OCI-LY1 (cell line): Measurements from ENCODE around the gene MMP24OS.
"Not testable (repeated sequence)": the region's sequence is repeated elsewhere in the genome, so short reads cannot be mapped to it uniquely, and the experiment has no call there.

Experiments used
- H2AFZ ChIP-seq: fragments of 200-600 bp; sonication (generic), shearing (Covaris generic); 2 replicates; pipeline ENCODE4 v1.6.0; 2014; ENCODE audit warnings: antibody characterized with exemption, mild to moderate bottlenecking, low read length
- H3F3A ChIP-seq: fragments of 200-600 bp; sonication (generic), shearing (Covaris generic); 2 replicates; pipeline ENCODE4 v1.6.0; 2014; ENCODE audit warnings: mild to moderate bottlenecking, antibody characterized with exemption, low read length, moderate library complexity; ENCODE audit not compliant: insufficient read depth
- H3K27ac ChIP-seq: fragments of 200-600 bp; sonication (generic); 2 replicates; pipeline ENCODE4 v1.5.1; 2014; ENCODE audit warnings: low read length, mixed run types, mild to moderate bottlenecking, low read depth; ENCODE audit not compliant: poor library complexity, severe bottlenecking
- H3K27me3 ChIP-seq: fragments of 200-600 bp; sonication (generic); 2 replicates; pipeline ENCODE4 v1.6.0; 2014; ENCODE audit warnings: antibody characterized with exemption, mild to moderate bottlenecking, low read length, moderate library complexity; ENCODE audit not compliant: insufficient read depth
- H3K36me3 ChIP-seq: fragments of 200-600 bp; sonication (generic); 2 replicates; pipeline ENCODE4 v1.6.1; 2014; ENCODE audit warnings: mild to moderate bottlenecking, antibody characterized with exemption, low read length, moderate library complexity, mixed read lengths; ENCODE audit not compliant: insufficient read depth
- H3K4me1 ChIP-seq: fragments of 200-600 bp; sonication (generic); 2 replicates; pipeline ENCODE4 v1.5.1; 2014; ENCODE audit warnings: mild to moderate bottlenecking, low read length, moderate library complexity; ENCODE audit not compliant: insufficient read depth, severe bottlenecking
- H3K4me2 ChIP-seq: fragments of 200-600 bp; sonication (generic), shearing (Covaris generic); 2 replicates; pipeline ENCODE4 v1.6.1; 2014; ENCODE audit warnings: low read length
- H3K4me3 ChIP-seq: fragments of 200-600 bp; sonication (generic); 2 replicates; pipeline ENCODE4 v1.5.1; 2014; ENCODE audit warnings: low read length, low read depth, mild to moderate bottlenecking, mixed read lengths; ENCODE audit not compliant: poor library complexity, severe bottlenecking
- H3K79me2 ChIP-seq: fragments of 200-600 bp; shearing (Covaris generic); 2 replicates; pipeline ENCODE4 v1.6.1; 2016; ENCODE audit warnings: mixed run types, low read length, mixed read lengths; ENCODE audit not compliant: insufficient read depth
- H3K9ac ChIP-seq: fragments of 200-600 bp; sonication (generic), shearing (Covaris generic); 2 replicates; pipeline ENCODE4 v1.6.1; 2014; ENCODE audit warnings: mild to moderate bottlenecking, low read length, mixed read lengths
- H3K9me2 ChIP-seq: fragments of 200-600 bp; sonication (generic), shearing (Covaris generic); 2 replicates; pipeline ENCODE4 v1.6.1; 2014; ENCODE audit warnings: low read depth, mild to moderate bottlenecking, low read length, mixed read lengths
- H3K9me3 ChIP-seq: fragments of 200-600 bp; shearing (Covaris generic); 2 replicates; pipeline ENCODE4 v1.6.1; 2014; ENCODE audit warnings: low read length, mixed read lengths
- H4K20me1 ChIP-seq: fragments of 200-600 bp; sonication (generic), shearing (Covaris generic); 2 replicates; pipeline ENCODE4 v1.6.0; 2016; ENCODE audit warnings: mild to moderate bottlenecking, low read length; ENCODE audit not compliant: insufficient read depth
- CTCF ChIP-seq: fragments of 200-600 bp; sonication (generic), shearing (Covaris generic); IDR thresholded peaks from 2 replicates; pipeline ENCODE4 v1.5.1; 2017; ENCODE audit warnings: mild to moderate bottlenecking, antibody characterized with exemption, low read length, moderate library complexity, mixed read lengths
- EZH2 ChIP-seq: fragments of 200-600 bp; sonication (generic), shearing (Covaris generic); IDR thresholded peaks from 2 replicates; pipeline ENCODE4 v1.8.0; 2017; ENCODE audit warnings: borderline replicate concordance, mixed run types, mild to moderate bottlenecking, antibody characterized with exemption, low read length, moderate library complexity, mixed read lengths

The MMP24OS gene

GRCh38 chr20:35253010-35253409 lies 24.9 kb downstream of the MMP24OS start:
- Histone ChIP-seq H3K4me2 (no peak overlapping the region), H3K9me2 (no peaks in the 10 kb centered on the region), H3K36me3 (no peaks in the 10 kb centered on the region), H3K27me3 (no peaks in the 10 kb centered on the region; the same call in 1 of the 2 replicates), H3K9ac (no peak overlapping the region), H3K27ac (no peak overlapping the region), H3K9me3 (no peaks in the 10 kb centered on the region), H3K79me2 (no peaks in the 10 kb centered on the region), H2AFZ (no peak overlapping the region), H3K4me3 (no peak overlapping the region), H3F3A (no peaks in the 10 kb centered on the region), H4K20me1 (no peaks in the 10 kb centered on the region), H3K4me1 (no peaks in the 10 kb centered on the region)
- TF ChIP-seq CTCF (no peak), EZH2 (no peak)

- not testable (repeated sequence) for H3K9me2 ChIP-seq, H3K79me2 ChIP-seq, H2AFZ ChIP-seq, H3K4me3 ChIP-seq, H3K27ac ChIP-seq, H3K4me1 ChIP-seq, H3K36me3 ChIP-seq, H3K27me3 ChIP-seq, H3F3A ChIP-seq, H3K9ac ChIP-seq, H3K4me2 ChIP-seq, H3K9me3 ChIP-seq, H4K20me1 ChIP-seq
These were observed 25.3 kb downstream of the MMP24OS start for GRCh38 chr20:35252598-35252997.

GRCh38 chr20:35252037-35252461 lies 25.9 kb downstream of the MMP24OS start:
- Histone ChIP-seq H3K4me3 (no peak overlapping the region), H3K27ac (no peak overlapping the region), H3K4me1 (no peaks in the 10 kb centered on the region), H3K79me2 (no peaks in the 10 kb centered on the region), H2AFZ (no peak overlapping the region), H3K36me3 (no peaks in the 10 kb centered on the region), H3K9me3 (no peaks in the 10 kb centered on the region), H3K9ac (no peak overlapping the region), H3F3A (no peaks in the 10 kb centered on the region), H3K27me3 (no peaks in the 10 kb centered on the region; the same call in 1 of the 2 replicates), H3K9me2 (no peaks in the 10 kb centered on the region), H4K20me1 (no peaks in the 10 kb centered on the region), H3K4me2 (no peak overlapping the region)
- TF ChIP-seq EZH2 (no peak), CTCF (no peak)

GRCh38 chr20:35251613-35251940 lies 26.3 kb downstream of the MMP24OS start:
- Histone ChIP-seq H2AFZ (no peak overlapping the region), H3K9ac (no peak overlapping the region), H3K4me2 (no peak overlapping the region), H3K27ac (no peak overlapping the region), H3K9me3 (no peaks in the 10 kb centered on the region), H3K36me3 (no peaks in the 10 kb centered on the region), H3K27me3 (no peaks in the 10 kb centered on the region; the same call in 1 of the 2 replicates), H3K9me2 (no peaks in the 10 kb centered on the region), H4K20me1 (no peaks in the 10 kb centered on the region), H3K4me3 (no peak overlapping the region), H3K79me2 (no peaks in the 10 kb centered on the region), H3F3A (no peaks in the 10 kb centered on the region), H3K4me1 (no peaks in the 10 kb centered on the region)
- TF ChIP-seq CTCF: no peak
- TF ChIP-seq EZH2: no peak
